Mammary epithelial cell (primary cell): ENCODE results near the gene EEF1AKMT1.

Experiments
- CTCF ChIP-seq, 2 donors: IDR thresholded peaks in 1 of 2; conservative IDR thresholded peaks in 1 of 2; 2 replicates each; pipeline ENCODE4 v1.5.1; 2011 to 2012; ENCODE audit warnings: inconsistent platforms in 2 of 2, low read length in 2 of 2, mild to moderate bottlenecking in 2 of 2, control low read depth in 1 of 2, low read depth in 1 of 2; ENCODE audit not compliant: insufficient read depth in 1 of 2; ENCODE audit errors: extremely low read depth in 1 of 2
- EZH2 ChIP-seq: IDR thresholded peaks from 2 replicates; pipeline ENCODE4 v1.6.1; 2012; ENCODE audit warnings: low read length, inconsistent platforms, borderline replicate concordance

GRCh38 chr13:20686863-20687579 lies 86.7 kb downstream of the EEF1AKMT1 start:
- TF ChIP-seq EZH2 (no peak), CTCF (conservative IDR thresholded peaks at IDR 0.05 in 1 of 2, IDR thresholded peaks at IDR 0.05 in 1 of 2; ENCODE audit: extremely low read depth in 1 of 2, insufficient read depth in 1 of 2, low read depth in 1 of 2, low read length in 2 of 2) (no peak)
